IMR-90 (cell line): ENCODE measurements around the gene SV2A. TPM values are rescaled to one million over a fixed set of nuclear protein-coding genes. Genes with fewer than 3 reads are reported as not detected.

Experiments used
- ATAC-seq: fragments of 200-7000 bp; cut with Tn5 transposase; 2 replicates; pipeline ENCODE4 v1.9.1; 2020; ENCODE audit warnings: low read depth, mild to moderate bottlenecking, moderate library complexity
- BruUV-seq: library from RNA; stranded (reverse); fragments of 400-500 nt; replicated peaks from 2 replicates; lab custom pipeline; 2021; lab: Mats Ljungman, UMichigan
- CTCF ChIA-PET: fragments of 300-600 bp; formaldehyde crosslinking; extraction: SDS; loops from one replicate; lab custom pipeline; 2021; ENCODE audit warnings: antibody characterized with exemption; lab: Yijun Ruan, JAX
- POLR2A ChIA-PET: fragments of 300-600 bp; sonication (Branson Sonifier 250); formaldehyde crosslinking; loops from one replicate; lab custom pipeline; 2022; ENCODE audit warnings: antibody characterized with exemption; ENCODE audit not compliant: unreplicated experiment; lab: Charles Lee
- DNase-seq: peaks from one replicate; pipeline ENCODE4 v3.0.0; 2013
- H2AFZ ChIP-seq: replicated peaks from 2 replicates; pipeline ENCODE3; 2013; ENCODE audit warnings: low read length, mild to moderate bottlenecking; ENCODE audit not compliant: poor library complexity
- H2AK5ac ChIP-seq: 2 replicates; pipeline ENCODE4 v1.6.1; 2013; ENCODE audit warnings: low read depth, low read length, inconsistent platforms
- H2AK9ac ChIP-seq: replicated peaks from 2 replicates; pipeline ENCODE3; 2013; ENCODE audit warnings: mild to moderate bottlenecking, low read depth, low read length, moderate library complexity; ENCODE audit not compliant: poor library complexity
- H2BK120ac ChIP-seq: 2 replicates; pipeline ENCODE4 v1.6.1; 2013; ENCODE audit warnings: low read depth, low read length, inconsistent platforms
- H2BK15ac ChIP-seq: 3 replicates; pipeline ENCODE4 v1.6.1; 2013; ENCODE audit warnings: low read depth, low read length, inconsistent platforms
- H2BK20ac ChIP-seq: 2 replicates; pipeline ENCODE4 v1.6.1; 2013; ENCODE audit warnings: low read depth, mild to moderate bottlenecking, inconsistent platforms, low read length, moderate library complexity
- H2BK5ac ChIP-seq: 2 replicates; pipeline ENCODE4 v1.6.1; 2013; ENCODE audit warnings: mild to moderate bottlenecking, low read depth, low read length, inconsistent platforms; ENCODE audit not compliant: poor library complexity, severe bottlenecking
- H3K14ac ChIP-seq: replicated peaks from 2 replicates; pipeline ENCODE4 v1.6.1; 2013; ENCODE audit warnings: low read depth, low read length, inconsistent platforms
- H3K18ac ChIP-seq: 2 replicates; pipeline ENCODE4 v1.6.1; 2013; ENCODE audit warnings: low read depth, low read length, control low read depth
- H3K23ac ChIP-seq: 2 replicates; pipeline ENCODE4 v1.6.1; 2013; ENCODE audit warnings: low read depth, low read length, inconsistent platforms
- H3K27ac ChIP-seq: 2 replicates; pipeline ENCODE4 v1.5.1; 2013; ENCODE audit warnings: mild to moderate bottlenecking, control low read depth, low read length; ENCODE audit not compliant: insufficient read depth
- H3K27me3 ChIP-seq: 2 replicates; pipeline ENCODE4 v1.6.1; 2013; ENCODE audit warnings: low read length; ENCODE audit not compliant: control insufficient read depth, insufficient read depth
- H3K36me3 ChIP-seq: 2 replicates; pipeline ENCODE4 v1.6.1; 2013; ENCODE audit warnings: low read length, mixed read lengths; ENCODE audit not compliant: control insufficient read depth, insufficient read depth
- H3K4ac ChIP-seq: 2 replicates; pipeline ENCODE4 v1.6.1; 2013; ENCODE audit warnings: low read depth, low read length, inconsistent platforms
- H3K4me1 ChIP-seq: 2 replicates; pipeline ENCODE4 v1.6.1; 2013; ENCODE audit warnings: low read length, mixed read lengths; ENCODE audit not compliant: control insufficient read depth, insufficient read depth
- H3K4me2 ChIP-seq: 2 replicates; pipeline ENCODE4 v1.6.1; 2013; ENCODE audit warnings: low read depth, mild to moderate bottlenecking, control low read depth, low read length, moderate library complexity
- H3K4me3 ChIP-seq: 2 replicates; pipeline ENCODE4 v1.5.1; 2013; ENCODE audit warnings: low read depth, mild to moderate bottlenecking, control low read depth, low read length, moderate library complexity; ENCODE audit not compliant: insufficient read depth
- H3K56ac ChIP-seq: 2 replicates; pipeline ENCODE4 v1.6.1; 2013; ENCODE audit warnings: low read length, inconsistent platforms; ENCODE audit not compliant: insufficient read depth; ENCODE audit errors: extremely low read depth
- H3K79me1 ChIP-seq, 2 experiments: 2 replicates each; pipeline ENCODE4 v1.6.1; 2013; ENCODE audit warnings: low read length in 2 of 2, inconsistent platforms in 1 of 2, low read depth in 1 of 2
- H3K9ac ChIP-seq: 2 replicates; pipeline ENCODE4 v1.6.1; 2013; ENCODE audit warnings: low read depth, low read length, control low read depth
- H3K9me1 ChIP-seq: 2 replicates; pipeline ENCODE4 v1.6.1; 2013; ENCODE audit warnings: low read length, inconsistent platforms; ENCODE audit not compliant: insufficient read depth
- H3K9me3 ChIP-seq: 2 replicates; pipeline ENCODE4 v1.6.1; 2013; ENCODE audit warnings: low read length; ENCODE audit not compliant: control insufficient read depth, insufficient read depth
- H4K20me1 ChIP-seq: 2 replicates; pipeline ENCODE4 v1.6.1; 2013; ENCODE audit warnings: low read length, inconsistent platforms; ENCODE audit not compliant: insufficient read depth
- H4K5ac ChIP-seq: 2 replicates; pipeline ENCODE4 v1.6.1; 2013; ENCODE audit warnings: mild to moderate bottlenecking, low read depth, low read length, control low read depth
- H4K8ac ChIP-seq, 2 experiments: 2 replicates each; pipeline ENCODE4 v1.6.1; 2013; ENCODE audit warnings: low read depth in 2 of 2, low read length in 2 of 2, control low read depth in 1 of 2, inconsistent platforms in 1 of 2
- H4K91ac ChIP-seq: 2 replicates; pipeline ENCODE4 v1.6.1; 2013; ENCODE audit warnings: low read depth, low read length, inconsistent platforms; ENCODE audit not compliant: insufficient read depth
- BHLHE40 ChIP-seq: fragments of 150-350 bp; IDR thresholded peaks from 2 replicates; pipeline ENCODE4 v1.6.1; 2016; ENCODE audit warnings: mild to moderate bottlenecking, low read depth, low read length
- CEBPB ChIP-seq: IDR thresholded peaks from 2 replicates; pipeline ENCODE4 v1.6.1; 2012; ENCODE audit warnings: low read depth, low read length, improper control_type of control experiment
- CHD1 ChIP-seq: IDR thresholded peaks from 2 replicates; pipeline ENCODE4 v1.6.1; 2012; ENCODE audit warnings: low read depth, low read length, improper control_type of control experiment
- CTCF ChIP-seq: conservative IDR thresholded peaks from 2 replicates; pipeline ENCODE4 v1.5.1; 2012; ENCODE audit warnings: mild to moderate bottlenecking, low read depth, low read length, improper control_type of control experiment
- FOS ChIP-seq: fragments of 150-350 bp; IDR thresholded peaks from 2 replicates; pipeline ENCODE4 v1.6.1; 2016; ENCODE audit warnings: low read depth, low read length
- MAFK ChIP-seq: IDR thresholded peaks from 2 replicates; pipeline ENCODE4 v1.6.1; 2012; ENCODE audit warnings: low read depth, low read length, improper control_type of control experiment
- MAZ ChIP-seq: IDR thresholded peaks from 2 replicates; pipeline ENCODE4 v1.6.1; 2012; ENCODE audit warnings: low read depth, mild to moderate bottlenecking, low read length, improper control_type of control experiment, moderate library complexity, borderline replicate concordance
- MXI1 ChIP-seq: IDR thresholded peaks from 2 replicates; pipeline ENCODE4 v1.6.1; 2012; ENCODE audit warnings: low read depth, mild to moderate bottlenecking, low read length, moderate library complexity, borderline replicate concordance
- NFE2L2 ChIP-seq: fragments of 150-350 bp; IDR thresholded peaks from 2 replicates; pipeline ENCODE4 v1.6.1; 2016; ENCODE audit warnings: low read depth, mild to moderate bottlenecking, low read length
- RAD21 ChIP-seq: IDR thresholded peaks from 2 replicates; pipeline ENCODE4 v1.6.1; 2012; ENCODE audit warnings: low read length, improper control_type of control experiment
- RFX5 ChIP-seq: IDR thresholded peaks from 2 replicates; pipeline ENCODE4 v1.8.0; 2012; ENCODE audit warnings: low read depth, mild to moderate bottlenecking, low read length, moderate library complexity
- SMC3 ChIP-seq: fragments of 150-350 bp; IDR thresholded peaks from 2 replicates; pipeline ENCODE4 v1.6.1; 2016; ENCODE audit warnings: low read depth, mild to moderate bottlenecking, antibody characterized with exemption, low read length, moderate library complexity
- WGBS, 2 experiments: methylation state at CpG; one replicate each; pipeline versions ENCODE4 v1.1.5 to v1.1.7; 2013; ENCODE audit warnings: missing lambda C conversion rate in 2 of 2; ENCODE audit not compliant: insufficient read length in 1 of 2; ENCODE audit errors: extremely low coverage in 2 of 2; 5-methylcytosine and 5-hydroxymethylcytosine counted together
- dilution Hi-C: fragments of 300-500 bp; cut with HindIII; formaldehyde crosslinking; loops from one replicate; pipeline ENCODE4 v1.14.3; 2018; ENCODE audit warnings: low sequenced_read_pairs; ENCODE audit not compliant: unreplicated experiment
- in situ Hi-C: fragments of 300-500 bp; cut with MboI; formaldehyde crosslinking; loops from 3 replicates; pipeline ENCODE4 v1.14.3; 2019; ENCODE audit warnings: low sequenced_read_pairs, inconsistent platforms, mixed read lengths
- intact Hi-C: fragments of 100-400 bp; cut with micrococcal nuclease; formaldehyde crosslinking; loops from 2 replicates; pipeline ENCODE4 v1.10.0; 2022
- polyA plus RNA-seq, 3 experiments: library from polyadenylated mRNA; depleted of rRNA; stranded (reverse); fragments of >200 nt; gene quantifications; 2 replicates each; pipeline ENCODE4 v1.2.3, GENCODE V29; 2012; ENCODE audit warnings: low replicate concordance in 1 of 3
- total RNA-seq: library from RNA; depleted of rRNA; stranded (reverse); fragments of >200 nt; gene quantifications from 2 replicates; pipeline ENCODE4 v1.2.3, GENCODE V29; 2012
- TF ChIP-seq, protein P1 (sequence below): fragments of 150-350 bp; IDR thresholded peaks from 2 replicates; pipeline ENCODE4 v1.6.1; 2016; ENCODE audit warnings: low read depth, mild to moderate bottlenecking, low read length, moderate library complexity, borderline replicate concordance
- TF ChIP-seq, protein P2 (sequence below): fragments of 150-350 bp; IDR thresholded peaks from 2 replicates; pipeline ENCODE4 v1.6.1; 2017; ENCODE audit warnings: mild to moderate bottlenecking, antibody characterized with exemption, low read length, low read depth

The SV2A gene
- total and polyA plus RNA-seq, 2 of the 4 experiments (the other 2 are of a cell fraction): 15.4 to 19.6 TPM

DNA sequence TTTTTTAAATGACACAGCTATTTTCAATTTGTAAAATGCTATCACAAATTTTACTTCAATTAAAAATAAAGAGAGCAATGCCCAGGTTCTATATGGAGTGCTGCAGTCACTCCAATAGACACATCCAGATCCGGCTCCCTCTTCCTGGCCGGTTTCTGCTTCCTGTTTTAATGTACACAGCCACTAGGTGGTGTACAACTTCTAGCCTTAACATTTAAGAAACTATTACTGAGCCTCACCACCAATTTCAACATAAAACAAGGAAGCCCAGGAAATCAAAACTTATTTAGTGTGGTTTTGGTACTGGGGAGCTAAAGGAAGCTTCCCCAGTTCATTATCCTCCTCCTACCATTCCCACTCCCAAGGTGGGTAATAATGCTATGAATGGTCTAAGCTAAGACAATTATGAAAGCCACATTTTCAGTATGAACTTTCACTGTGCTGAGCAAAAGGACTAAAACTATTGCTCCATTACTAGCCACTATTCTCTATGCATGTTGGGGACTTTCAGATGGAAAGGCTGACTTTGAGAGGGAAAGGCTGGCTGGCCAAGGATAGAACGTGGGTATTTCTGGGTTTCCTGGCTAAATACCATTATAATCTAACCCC is 44.5 kb upstream of the SV2A start:
- Histone ChIP-seq H4K91ac (no peak overlapping the region), H3K4ac (no peak overlapping the region), H3K4me2 (no peak overlapping the region), H3K4me3 (no peak overlapping the region), H3K9ac (no peak overlapping the region), H3K27me3 (no peaks in the 10 kb centered on the region), H3K36me3 (peaks cover 41% of the 10 kb centered on the region), H3K9me1 (peaks cover 7% of the 10 kb centered on the region), H3K14ac (no peak overlapping the region), H3K23ac (no peak overlapping the region), H2AK9ac (no peak overlapping the region), H3K27ac (no peak overlapping the region), H2BK5ac (no peak overlapping the region), H4K5ac (no peak overlapping the region), H4K8ac (0 out of 4 replicates have a peak overlapping the region, but pooled peaks of 1 of the 2 experiments have one; percentile 46), H2AFZ (no peak overlapping the region), H2BK120ac (no peak overlapping the region), H3K4me1 (peaks cover 4% of the 10 kb centered on the region), H2AK5ac (no peak overlapping the region), H3K56ac (no peak overlapping the region), H4K20me1 (no peaks in the 10 kb centered on the region; the same call in 1 of the 2 replicates), H3K18ac (no peak overlapping the region), H3K79me1 (peaks cover 11 to 32% of the 10 kb centered on the region in 2 experiments), H3K9me3 (peaks cover 3% of the 10 kb centered on the region; the same call in 1 of the 2 replicates), H2BK20ac (no peak overlapping the region), H2BK15ac (no peak overlapping the region)
- ATAC-seq (peak; percentile 89), DNase-seq (peak; percentile 82)
- intact Hi-C loops: loop anchor here (1.0 to 5.0 kb wide), 5 partner anchors 49 to 225 kb away; partner anchors contain the start of genes OTUD7B and VPS45
- WGBS, 2 experiments: no CpG with 5 or more reads among the region's 3 CpGs
- ChIA-PET POLR2A (no interaction called here), CTCF (interaction anchor here (0.6 to 1.3 kb wide), 11 partner anchors 9 to 225 kb away, joined by 3 to 6 read pairs (median 3); partner anchors contain the start of gene OTUD7B)
- in situ Hi-C loops: loop anchor here (5.0 kb wide), 2 partner anchors 90 to 205 kb away; no protein-coding TSS in a partner anchor
- dilution Hi-C loops: no loop called here
- no TSS peak for BruUV-seq
- TF ChIP-seq NFE2L2 (no peak), BHLHE40 (no peak), MAZ (no peak), CEBPB (peak; percentile 22; the same call in 1 of the 2 replicates), MXI1 (no peak), RFX5 (no peak), FOS (no peak), CHD1 (no peak), CTCF (peak; percentile 80), RAD21 (peak; percentile 90), SMC3 (peak; percentile 86), MAFK (no peak)
- TF ChIP-seq, protein P1, sequence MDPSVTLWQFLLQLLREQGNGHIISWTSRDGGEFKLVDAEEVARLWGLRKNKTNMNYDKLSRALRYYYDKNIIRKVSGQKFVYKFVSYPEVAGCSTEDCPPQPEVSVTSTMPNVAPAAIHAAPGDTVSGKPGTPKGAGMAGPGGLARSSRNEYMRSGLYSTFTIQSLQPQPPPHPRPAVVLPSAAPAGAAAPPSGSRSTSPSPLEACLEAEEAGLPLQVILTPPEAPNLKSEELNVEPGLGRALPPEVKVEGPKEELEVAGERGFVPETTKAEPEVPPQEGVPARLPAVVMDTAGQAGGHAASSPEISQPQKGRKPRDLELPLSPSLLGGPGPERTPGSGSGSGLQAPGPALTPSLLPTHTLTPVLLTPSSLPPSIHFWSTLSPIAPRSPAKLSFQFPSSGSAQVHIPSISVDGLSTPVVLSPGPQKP: no peak
- TF ChIP-seq, protein P2, sequence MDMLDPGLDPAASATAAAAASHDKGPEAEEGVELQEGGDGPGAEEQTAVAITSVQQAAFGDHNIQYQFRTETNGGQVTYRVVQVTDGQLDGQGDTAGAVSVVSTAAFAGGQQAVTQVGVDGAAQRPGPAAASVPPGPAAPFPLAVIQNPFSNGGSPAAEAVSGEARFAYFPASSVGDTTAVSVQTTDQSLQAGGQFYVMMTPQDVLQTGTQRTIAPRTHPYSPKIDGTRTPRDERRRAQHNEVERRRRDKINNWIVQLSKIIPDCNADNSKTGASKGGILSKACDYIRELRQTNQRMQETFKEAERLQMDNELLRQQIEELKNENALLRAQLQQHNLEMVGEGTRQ: no peak
